Epithelial cell of proximal tubule (primary cell): Measurements from ENCODE around the gene ASPDH. TPM values are rescaled to one million over a fixed set of nuclear protein-coding genes. Genes with fewer than 3 reads are reported as not detected.

ENCODE experiments used
- DNase-seq: peaks from one replicate; pipeline ENCODE4 v3.0.0-alpha.2; 2011; ENCODE audit warnings: low read depth
- H3K4me3 ChIP-seq: 2 replicates; pipeline ENCODE4 v1.5.1; 2011; ENCODE audit warnings: low read depth, mild to moderate bottlenecking, low read length
- total RNA-seq: library from RNA; depleted of rRNA; stranded (reverse); fragments of >200 nt; gene quantifications from 2 replicates; pipeline ENCODE4 v1.2.3, GENCODE V29; 2015
- TF ChIP-seq, protein P1 (sequence below): conservative IDR thresholded peaks from 2 replicates; pipeline ENCODE4 v1.5.1; 2012; ENCODE audit warnings: low read depth, mild to moderate bottlenecking, low read length

The ASPDH gene
- total RNA-seq, 1 donor from 2014 or later: not detected

GRCh38 chr19:50547385-50548190 lies 33.9 kb upstream of the ASPDH start:
- no peak overlapping the region for H3K4me3 ChIP-seq
- no peak for DNase-seq
- TF ChIP-seq, protein P1, sequence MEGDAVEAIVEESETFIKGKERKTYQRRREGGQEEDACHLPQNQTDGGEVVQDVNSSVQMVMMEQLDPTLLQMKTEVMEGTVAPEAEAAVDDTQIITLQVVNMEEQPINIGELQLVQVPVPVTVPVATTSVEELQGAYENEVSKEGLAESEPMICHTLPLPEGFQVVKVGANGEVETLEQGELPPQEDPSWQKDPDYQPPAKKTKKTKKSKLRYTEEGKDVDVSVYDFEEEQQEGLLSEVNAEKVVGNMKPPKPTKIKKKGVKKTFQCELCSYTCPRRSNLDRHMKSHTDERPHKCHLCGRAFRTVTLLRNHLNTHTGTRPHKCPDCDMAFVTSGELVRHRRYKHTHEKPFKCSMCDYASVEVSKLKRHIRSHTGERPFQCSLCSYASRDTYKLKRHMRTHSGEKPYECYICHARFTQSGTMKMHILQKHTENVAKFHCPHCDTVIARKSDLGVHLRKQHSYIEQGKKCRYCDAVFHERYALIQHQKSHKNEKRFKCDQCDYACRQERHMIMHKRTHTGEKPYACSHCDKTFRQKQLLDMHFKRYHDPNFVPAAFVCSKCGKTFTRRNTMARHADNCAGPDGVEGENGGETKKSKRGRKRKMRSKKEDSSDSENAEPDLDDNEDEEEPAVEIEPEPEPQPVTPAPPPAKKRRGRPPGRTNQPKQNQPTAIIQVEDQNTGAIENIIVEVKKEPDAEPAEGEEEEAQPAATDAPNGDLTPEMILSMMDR: no peak

GRCh38 chr19:50546527-50547221 lies 33.0 kb upstream of the ASPDH start:
- H3K4me3 ChIP-seq: no peak overlapping the region
- no peak for DNase-seq
- TF ChIP-seq, protein P1: no peak

DNA sequence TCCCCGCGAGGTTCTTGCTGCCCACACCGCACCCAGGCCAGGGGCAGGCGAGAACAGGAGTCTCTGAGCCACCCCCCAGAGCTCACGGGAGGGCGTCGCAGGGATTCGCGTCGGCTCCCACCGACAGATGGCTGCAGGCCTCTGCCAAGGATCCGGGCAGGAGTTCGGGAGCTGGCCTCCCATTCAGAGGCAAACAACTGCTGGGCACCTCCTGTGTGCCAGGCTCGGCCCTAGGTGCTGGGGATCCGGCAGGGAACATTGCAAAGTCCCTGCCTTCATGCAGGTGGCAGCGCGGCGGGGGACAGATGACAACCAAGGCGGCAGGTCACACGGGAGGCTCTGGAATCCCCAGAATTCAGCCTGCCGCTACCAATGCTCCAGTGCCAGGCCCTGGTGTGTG lies 29.2 kb upstream of the ASPDH start:
- TF ChIP-seq, protein P1: no peak
- no peak overlapping the region for H3K4me3 ChIP-seq
- no peak for DNase-seq

- peak; percentile 4 for DNase-seq
- TF ChIP-seq, protein P1: peak; percentile 87
- H3K4me3 ChIP-seq: no peak overlapping the region
Observed at GRCh38 chr19:50537769-50538230, 24.1 kb upstream of the ASPDH start.

DNA sequence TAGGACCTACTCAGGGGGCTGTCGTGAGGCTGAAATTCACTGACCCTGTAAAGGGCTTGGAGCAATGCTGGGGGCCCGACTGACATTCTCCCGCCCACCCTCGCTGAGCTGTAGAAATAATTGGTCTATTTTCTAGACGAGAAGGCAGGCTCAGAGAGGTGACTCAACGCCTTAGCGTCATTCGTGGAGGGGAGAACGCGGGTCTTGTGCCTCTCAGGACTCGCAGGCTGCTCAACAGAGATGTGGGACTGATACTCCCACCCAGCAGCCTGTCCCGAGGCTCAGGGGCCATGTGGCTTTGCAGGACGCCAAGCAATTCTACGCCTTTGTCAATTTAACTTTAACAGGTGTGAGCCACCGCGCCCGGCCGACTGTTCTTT lies 23.6 kb upstream of the ASPDH start:
- DNase-seq: no peak
- H3K4me3 ChIP-seq: no peak overlapping the region
- TF ChIP-seq, protein P1: no peak

DNA sequence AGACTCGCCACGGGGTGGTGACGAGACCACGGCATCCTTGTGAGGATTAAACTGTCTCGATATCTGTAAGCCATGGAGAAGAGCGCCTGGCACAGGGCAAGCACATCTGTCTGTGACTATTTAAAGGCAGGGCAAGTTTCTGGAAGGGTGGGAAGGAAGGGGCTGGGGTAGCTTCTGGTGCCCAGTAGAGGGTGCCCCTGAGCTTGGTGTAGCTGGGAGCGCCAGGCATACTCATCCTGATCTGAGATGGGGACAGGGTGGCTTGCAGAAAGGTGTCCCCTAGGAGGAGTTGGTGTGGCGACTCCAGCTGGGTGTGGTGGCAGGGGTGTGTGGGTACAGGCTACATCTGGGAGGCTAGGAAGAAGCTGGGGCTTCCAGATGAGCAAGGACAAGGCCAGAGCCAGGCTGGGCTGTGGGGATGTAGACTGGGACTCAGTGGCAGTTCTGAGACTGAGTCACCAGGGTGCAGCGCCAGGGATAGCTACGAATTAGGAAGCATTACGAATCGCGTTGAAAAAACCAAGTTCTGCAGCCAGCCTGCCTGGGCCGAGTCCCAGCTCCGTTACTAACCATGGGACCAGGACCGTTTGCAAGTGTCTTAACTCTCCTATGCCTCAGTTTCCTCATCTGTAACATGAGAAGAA lies 23.1 kb upstream of the ASPDH start:
- TF ChIP-seq, protein P1: peak; percentile 14
- no peak overlapping the region for H3K4me3 ChIP-seq
- DNase-seq: no peak
